Subcutaneous abdominal adipose tissue (tissue), 5 donors: ENCODE measurements around the gene TMEM263.

Source experiments
- H3K27ac ChIP-seq: one replicate; pipeline ENCODE4 v1.7.0; 2013; ENCODE audit warnings: low read depth, mild to moderate bottlenecking, inconsistent platforms, low read length, moderate library complexity
- H3K27me3 ChIP-seq, 5 donors: one replicate each; pipeline ENCODE4 v1.7.0; 2013; ENCODE audit warnings: low read length in 5 of 5, inconsistent platforms in 1 of 5; ENCODE audit not compliant: control insufficient read depth in 5 of 5, insufficient read depth in 4 of 5
- H3K36me3 ChIP-seq, 5 donors: one replicate each; pipeline ENCODE4 v1.7.0; 2013; ENCODE audit warnings: low read length in 5 of 5; ENCODE audit not compliant: control insufficient read depth in 5 of 5, insufficient read depth in 5 of 5
- H3K4me1 ChIP-seq, 5 donors: one replicate each; pipeline ENCODE4 v1.7.0; 2013; ENCODE audit warnings: low read length in 5 of 5, mild to moderate bottlenecking in 3 of 5, moderate library complexity in 1 of 5; ENCODE audit not compliant: control insufficient read depth in 5 of 5, insufficient read depth in 5 of 5
- H3K4me3 ChIP-seq, 5 donors: one replicate each; pipeline ENCODE4 v1.7.0; 2013; ENCODE audit warnings: low read length in 5 of 5, low read depth in 1 of 5
- H3K9ac ChIP-seq, 5 donors: one replicate each; pipeline ENCODE4 v1.7.0; 2013; ENCODE audit warnings: low read length in 5 of 5, mild to moderate bottlenecking in 4 of 5, moderate library complexity in 3 of 5
- H3K9me3 ChIP-seq, 5 donors: one replicate each; pipeline ENCODE4 v1.7.0; 2013; ENCODE audit warnings: low read length in 5 of 5; ENCODE audit not compliant: control insufficient read depth in 5 of 5
- donor health status: healthy.
- donor health status: healthy.
- donor health status: healthy.
- donor health status: healthy.
- donor health status: healthy.

The TMEM263 gene

GRCh38 chr12:106955377-106956047 lies at the start of gene TMEM263:
TMEM263 (plus strand) TSS chr12:106955907; CDS start chr12:106967117, 11,210 bp downstream.
- no peaks in the 10 kb centered on the region for H3K27me3 ChIP-seq
- H3K9me3 ChIP-seq, result no peaks in the 10 kb centered on the region
- peak within 1 kb of the TSS; percentile 90 for H3K27ac ChIP-seq
- H3K36me3 ChIP-seq, result no peaks in the 10 kb centered on the region
- peak within 1 kb of the TSS; percentile 68 to 96 (median 87) for H3K9ac ChIP-seq
- peaks cover 8 to 43% (median 35%) of the 10 kb centered on the region in 5 donors for H3K4me1 ChIP-seq
- peak within 1 kb of the TSS; percentile 70 to 96 (median 94) for H3K4me3 ChIP-seq

- Histone ChIP-seq H3K9ac (no peak overlapping the region), H3K9me3 (no peaks in the 10 kb centered on the region), H3K4me3 (no peak overlapping the region), H3K4me1 (peaks cover 0 to 10% (median 8%) of the 10 kb centered on the region in 5 donors), H3K27me3 (peaks cover 0 to 36% (median 9%) of the 10 kb centered on the region in 5 donors), H3K27ac (no peak overlapping the region), H3K36me3 (no peaks in the 10 kb centered on the region)
Measured at GRCh38 chr12:106906715-106907114, 49.0 kb upstream of the TMEM263 start.

- Histone ChIP-seq H3K27me3 (peaks cover 0 to 34% (median 8%) of the 10 kb centered on the region in 5 donors), H3K4me1 (peaks cover 0 to 10% (median 8%) of the 10 kb centered on the region in 5 donors), H3K36me3 (no peaks in the 10 kb centered on the region), H3K9ac (no peak overlapping the region), H3K9me3 (no peaks in the 10 kb centered on the region), H3K27ac (no peak overlapping the region), H3K4me3 (no peak overlapping the region)
Measured at GRCh38 chr12:106907411-106907810, 48.3 kb upstream of the TMEM263 start.

- no peak overlapping the region for H3K9ac ChIP-seq
- H3K9me3 ChIP-seq, result no peaks in the 10 kb centered on the region
- peaks cover 0 to 31% (median 7%) of the 10 kb centered on the region in 5 donors for H3K27me3 ChIP-seq
- H3K4me3 ChIP-seq, result no peak overlapping the region
- no peak overlapping the region for H3K27ac ChIP-seq
- H3K36me3 ChIP-seq, result no peaks in the 10 kb centered on the region
- H3K4me1 ChIP-seq, result peaks cover 0 to 10% (median 8%) of the 10 kb centered on the region in 5 donors
Measured at GRCh38 chr12:106907846-106908245, 47.9 kb upstream of the TMEM263 start.

GRCh38 chr12:106908561-106908960 lies 47.1 kb upstream of the TMEM263 start:
- Histone ChIP-seq H3K27me3 (peaks cover 0 to 33% (median 12%) of the 10 kb centered on the region in 5 donors), H3K9me3 (no peaks in the 10 kb centered on the region), H3K4me1 (peaks cover 0 to 3% (median 2%) of the 10 kb centered on the region in 5 donors), H3K36me3 (no peaks in the 10 kb centered on the region), H3K9ac (no peak overlapping the region), H3K27ac (no peak overlapping the region), H3K4me3 (no peak overlapping the region)

- no peak overlapping the region for H3K27ac ChIP-seq
- no peak overlapping the region for H3K4me3 ChIP-seq
- peaks cover 4 to 37% (median 13%) of the 10 kb centered on the region in 5 donors for H3K27me3 ChIP-seq
- no peak overlapping the region for H3K9ac ChIP-seq
- H3K9me3 ChIP-seq, result no peaks in the 10 kb centered on the region
- H3K36me3 ChIP-seq, result no peaks in the 10 kb centered on the region
- no peaks in the 10 kb centered on the region for H3K4me1 ChIP-seq
Measured at GRCh38 chr12:106910202-106910601, 45.5 kb upstream of the TMEM263 start.

- H3K4me3 ChIP-seq, result no peak overlapping the region
- no peaks in the 10 kb centered on the region for H3K4me1 ChIP-seq
- no peak overlapping the region for H3K9ac ChIP-seq
- H3K27me3 ChIP-seq, result peaks cover 4 to 42% (median 13%) of the 10 kb centered on the region in 5 donors
- H3K36me3 ChIP-seq, result no peaks in the 10 kb centered on the region
- no peaks in the 10 kb centered on the region for H3K9me3 ChIP-seq
- no peak overlapping the region for H3K27ac ChIP-seq
Measured at GRCh38 chr12:106911581-106911980, 44.1 kb upstream of the TMEM263 start.

GRCh38 chr12:106913456-106913855 lies 42.3 kb upstream of the TMEM263 start:
- no peaks in the 10 kb centered on the region for H3K9me3 ChIP-seq
- H3K27me3 ChIP-seq, result peaks cover 4 to 47% (median 12%) of the 10 kb centered on the region in 5 donors
- no peak overlapping the region for H3K4me3 ChIP-seq
- no peaks in the 10 kb centered on the region for H3K4me1 ChIP-seq
- H3K27ac ChIP-seq, result no peak overlapping the region
- no peaks in the 10 kb centered on the region for H3K36me3 ChIP-seq
- H3K9ac ChIP-seq, result no peak overlapping the region

GRCh38 chr12:106914796-106915634 lies 40.7 kb upstream of the TMEM263 start:
- Histone ChIP-seq H3K4me3 (no peak overlapping the region), H3K27ac (no peak overlapping the region), H3K9me3 (no peaks in the 10 kb centered on the region), H3K4me1 (peaks cover 0 to 5% (median 0%) of the 10 kb centered on the region in 5 donors), H3K9ac (no peak overlapping the region), H3K36me3 (no peaks in the 10 kb centered on the region), H3K27me3 (peaks cover 0 to 36% (median 12%) of the 10 kb centered on the region in 5 donors)

GRCh38 chr12:106915635-106916026 lies 40.1 kb upstream of the TMEM263 start:
- peaks cover 0 to 36% (median 12%) of the 10 kb centered on the region in 5 donors for H3K27me3 ChIP-seq
- no peak overlapping the region for H3K27ac ChIP-seq

More at GRCh38 chr12:106915635-106916026, 40.1 kb upstream of the TMEM263 start:
- no peaks in the 10 kb centered on the region for H3K36me3 ChIP-seq
- H3K4me1 ChIP-seq, result peaks cover 0 to 5% (median 0%) of the 10 kb centered on the region in 5 donors
- H3K9ac ChIP-seq, result no peak overlapping the region
- no peak overlapping the region for H3K4me3 ChIP-seq
- H3K9me3 ChIP-seq, result no peaks in the 10 kb centered on the region
